Right lobe of liver (tissue), 6 donors: Measurements from ENCODE around the gene KCNH2. TPM values are rescaled to one million over a fixed set of nuclear protein-coding genes. Genes with fewer than 3 reads are reported as not detected.

ENCODE experiments used
- ATAC-seq, 4 donors: fragments of 200-7000 bp; cut with Tn5 transposase; one replicate each; pipeline ENCODE4 v1.9.1; 2020; ENCODE audit warnings: mild to moderate bottlenecking in 4 of 4, moderate library complexity in 4 of 4
- DNase-seq, 3 donors: peaks; one replicate each; pipeline ENCODE4 v3.0.0-alpha.2; 2020
- H3K27ac ChIP-seq, 3 donors: fragments of 200-600 bp; one replicate each; pipeline ENCODE4 v1.8.0; 2022
- H3K27me3 ChIP-seq, 2 donors: fragments of 200-600 bp; one replicate each; pipeline ENCODE4 v1.8.0; 2022
- H3K36me3 ChIP-seq, 4 donors: fragments of 200-600 bp; sonication (generic) in 1 of 4; one replicate each; pipeline versions ENCODE4 v1.5.1 to v1.8.0; 2017 to 2022; ENCODE audit warnings: control low read depth in 1 of 4
- H3K4me1 ChIP-seq, 4 donors: fragments of 200-600 bp; sonication (generic) in 1 of 4; one replicate each; pipeline versions ENCODE4 v1.5.1 to v1.8.0; 2017 to 2022; ENCODE audit warnings: control low read depth in 1 of 4
- H3K4me3 ChIP-seq, 3 donors: fragments of 200-600 bp; one replicate each; pipeline ENCODE4 v1.8.0; 2022
- H3K9me3 ChIP-seq, 4 donors: fragments of 200-600 bp; sonication (generic) in 1 of 4; one replicate each; pipeline versions ENCODE4 v1.5.1 to v1.8.0; 2017 to 2022; ENCODE audit warnings: control low read depth in 1 of 4
- CTCF ChIP-seq, 4 donors: fragments of 200-600 bp in 3 of 4; fragments of 450-650 bp in 1 of 4; IDR thresholded peaks; one replicate each; pipeline versions ENCODE4 v1.5.1 to v1.8.0; 2016 to 2022; ENCODE audit warnings: antibody characterized with exemption in 4 of 4, mild to moderate bottlenecking in 2 of 4
- POLR2A ChIP-seq: fragments of 450-650 bp; IDR thresholded peaks from one replicate; pipeline ENCODE4 v1.6.1; 2017; ENCODE audit warnings: antibody characterized with exemption, mild to moderate bottlenecking
- WGBS: methylation state at CpG from one replicate; pipeline ENCODE4 v1.1.6; 2018; ENCODE audit warnings: low coverage, low lambda C conversion rate; ENCODE audit not compliant: insufficient coverage; ENCODE audit errors: missing lambda C conversion rate; 5-methylcytosine and 5-hydroxymethylcytosine counted together
- intact Hi-C, 2 donors: fragments of 100-400 bp; cut with DNase I; formaldehyde crosslinking; loops; one replicate each; pipeline versions ENCODE4 v1.11.2 to v1.14.1; 2022
- total RNA-seq, 6 experiments: library from RNA; depleted of rRNA in 2 of 6; stranded (reverse); fragments of >200 nt in 2 of 6; fragmentation: NEBNext Ultra II Directional in 3 of 6; extraction: Animal tissue kit (Norgen Biotek cat#: 25700) in 3 of 6; gene quantifications; one replicate each; pipeline versions ENCODE4 v1.1.0 to v1.2.4, GENCODE V29; 2016 to 2023
- donor health status: DM: no; HTN: yes; CAD: no.
- donor health status: DM: no; HTN: no; CAD: no.
- donor health status: DM: no; HTN: no; CAD: no.
- donor health status: DM: no; HTN: yes; CAD: no.
- donor health status: DM: no; HTN: yes; CAD: no.

The KCNH2 gene
- total RNA-seq, 6 experiments from 2014 or later: 0.11 to 0.69 (median 0.18) TPM; not detected in 1

DNA sequence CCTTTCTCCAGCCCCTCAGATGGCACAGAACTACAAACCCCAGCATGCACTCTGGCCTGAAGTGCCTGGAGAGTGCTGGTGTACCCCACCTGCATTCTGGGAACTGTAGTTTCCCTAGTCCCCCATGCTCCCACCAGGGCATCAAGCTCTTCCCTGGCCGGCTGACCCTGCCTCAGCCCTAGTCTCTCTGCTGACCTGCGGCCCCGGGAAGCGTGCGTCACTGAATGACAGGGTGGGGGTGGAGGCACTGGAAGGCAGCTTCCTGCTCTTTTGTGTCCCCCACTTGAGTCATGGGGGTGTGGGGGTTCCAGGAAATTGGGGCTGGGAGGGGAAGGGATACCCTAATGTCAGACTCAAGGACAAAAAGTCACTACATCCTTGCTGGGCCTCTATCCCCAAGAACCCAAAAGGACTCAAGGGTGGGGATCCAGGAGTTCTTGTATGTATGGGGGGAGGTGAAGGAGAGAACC, 14.7 kb upstream of the KCNH2 start:
- H3K27me3 ChIP-seq: no peaks in the 10 kb centered on the region
- intact Hi-C loops: no loop called here
- no peaks in the 10 kb centered on the region for H3K36me3 ChIP-seq
- ATAC-seq (peak; percentile 45 to 63 (median 52)), DNase-seq (peak in 1 of 3 donors; percentile 77)
- H3K4me1 ChIP-seq: no peaks in the 10 kb centered on the region
- 14% methylated on average over 4 of the region's 5 CpGs for WGBS
- no peaks in the 10 kb centered on the region for H3K9me3 ChIP-seq
- H3K27ac ChIP-seq: no peak overlapping the region
- TF ChIP-seq POLR2A (no peak), CTCF (IDR thresholded peaks at IDR 0.05) (no peak)
- H3K4me3 ChIP-seq: no peak overlapping the region

- no peaks in the 10 kb centered on the region for H3K9me3 ChIP-seq
- H3K4me1 ChIP-seq: no peaks in the 10 kb centered on the region
- H3K27ac ChIP-seq: no peak overlapping the region
- H3K4me3 ChIP-seq: no peak overlapping the region
- no peak for ATAC-seq
- intact Hi-C loops: no loop called here
- TF ChIP-seq POLR2A (no peak), CTCF (IDR thresholded peaks at IDR 0.05) (no peak)
- DNase-seq: no peak
- no peaks in the 10 kb centered on the region for H3K36me3 ChIP-seq
- WGBS: 29% methylated on average over 4 of the region's 6 CpGs
- H3K27me3 ChIP-seq: no peaks in the 10 kb centered on the region
These were observed 14.0 kb upstream of the KCNH2 start for GRCh38 chr7:150992051-150992640.

DNA sequence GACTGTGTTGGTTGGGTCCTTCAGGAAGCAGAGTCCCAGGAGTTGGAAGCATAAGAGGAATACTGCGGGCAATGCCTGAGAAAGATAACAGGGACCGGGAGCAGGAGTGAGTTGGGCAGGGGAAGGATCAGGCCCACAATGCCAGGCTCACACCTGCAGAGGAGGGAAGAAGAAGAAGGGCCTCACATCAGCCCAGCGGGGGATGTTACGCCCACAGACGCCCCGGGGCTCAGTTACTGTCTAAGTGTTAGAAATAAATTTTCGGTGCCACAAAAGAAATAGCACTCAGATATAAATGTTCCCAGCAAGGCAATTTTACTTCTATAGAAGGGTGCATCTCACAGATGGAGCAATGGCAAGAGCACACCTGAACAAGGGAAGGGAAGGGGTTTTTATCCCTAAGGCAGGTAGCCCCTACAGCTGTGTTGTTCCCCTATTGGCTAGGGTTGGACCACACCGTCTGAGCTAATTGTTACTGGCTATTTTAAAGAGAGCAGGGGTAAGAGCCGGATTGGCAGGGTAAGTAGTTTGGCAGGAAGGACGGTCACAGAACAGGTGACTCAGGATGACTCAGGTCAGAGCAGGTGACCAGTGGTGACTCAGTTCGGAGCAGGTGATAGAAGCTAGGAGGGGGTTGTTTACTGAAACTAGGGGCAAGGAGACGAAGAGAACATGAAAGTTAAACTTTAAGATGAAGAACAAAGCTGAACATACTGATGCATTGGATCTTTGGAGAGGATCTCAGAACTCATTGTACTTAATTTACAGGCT, 12.5 kb upstream of the KCNH2 start, which contains the start of gene NOS3:
Gene NOS3, plus strand, starts transcription at position 602 of the 771 bp plus-strand sequence. CDS start 2,787 bp downstream, outside the sequence.
- 73% methylated on average over 12 of the region's 12 CpGs for WGBS
- Histone ChIP-seq H3K9me3 (no peaks in the 10 kb centered on the region), H3K36me3 (no peaks in the 10 kb centered on the region), H3K4me3 (no peak within 1 kb of the TSS), H3K4me1 (no peaks in the 10 kb centered on the region), H3K27ac (no peak within 1 kb of the TSS), H3K27me3 (no peaks in the 10 kb centered on the region)
- no peak for TF ChIP-seq CTCF (IDR thresholded peaks at IDR 0.05)
- no peak for TF ChIP-seq POLR2A
- ATAC-seq: no peak
- peak in 2 of 3 donors; percentile 8 to 35 for DNase-seq
- intact Hi-C loops: no loop called here

DNA sequence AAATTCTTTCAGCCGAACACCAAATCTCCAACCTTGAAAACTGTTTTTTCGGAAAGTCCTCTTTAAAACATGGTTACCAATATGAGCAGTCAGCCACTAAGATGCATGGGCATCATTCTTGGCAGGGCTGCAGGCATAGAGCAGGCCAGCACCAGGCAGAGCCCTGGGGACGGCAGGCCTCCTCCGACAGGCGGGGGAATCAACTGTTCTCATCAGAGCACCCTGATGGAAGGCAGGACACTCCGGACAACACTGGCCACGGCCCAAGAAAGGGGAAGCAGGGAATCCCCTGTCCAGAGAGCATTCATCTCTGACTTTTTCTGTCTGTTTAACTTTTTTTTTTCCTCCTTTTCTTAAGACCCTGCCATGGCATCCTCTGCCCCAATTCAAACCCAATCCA, 11.3 kb upstream of the KCNH2 start:
- no peak for ATAC-seq
- Histone ChIP-seq H3K27me3 (no peaks in the 10 kb centered on the region), H3K27ac (peak overlapping the region in 1 of 3 donors; percentile 67), H3K36me3 (no peaks in the 10 kb centered on the region), H3K4me3 (no peak overlapping the region), H3K9me3 (no peaks in the 10 kb centered on the region), H3K4me1 (no peaks in the 10 kb centered on the region)
- TF ChIP-seq CTCF (IDR thresholded peaks at IDR 0.05): no peak
- TF ChIP-seq POLR2A: no peak
- DNase-seq: peak in 2 of 3 donors; percentile 23 to 41
- intact Hi-C loops: loop anchor here in 1 of 2 donors (10.0 kb wide), 1 partner anchor 95 kb away; no protein-coding TSS in a partner anchor
- 19% methylated on average over 3 of the region's 7 CpGs for WGBS
